ENCODE results near the gene MUC2. TPM values are rescaled to one million over a fixed set of nuclear protein-coding genes. Genes with fewer than 3 reads are reported as not detected.
A peak's percentile ranks its signal among the peaks of the same experiment; 100 is the strongest.

Gene MUC2
- total and polyA plus RNA-seq, 8 donors: under 0.01 to 1,040 (median 0.45) TPM; not detected in 3

- Histone ChIP-seq H3K27ac (no peak overlapping the region), H3K9me3 (no peaks in the 10 kb centered on the region), H3K4me1 (peaks cover 3 to 44% (median 30%) of the 10 kb centered on the region in 4 donors), H3K27me3 (peaks cover 0 to 93% (median 8%) of the 10 kb centered on the region in 3 donors), H3K36me3 (no peaks in the 10 kb centered on the region), H3K4me3 (no peak overlapping the region)
- intact Hi-C loops (cut with DNase I; ENCODE audit: low total_unique reads): loop anchor here (5.0 kb wide), 1 partner anchor 204 kb away; no protein-coding TSS in a partner anchor
- TF ChIP-seq POLR2A (IDR thresholded peaks at IDR 0.05) (no peak), CTCF (IDR thresholded peaks at IDR 0.05) (no peak), POLR2AphosphoS5 (IDR thresholded peaks at IDR 0.05) (no peak), EP300 (IDR thresholded peaks at IDR 0.05) (no peak)
- DNase-seq: no peak
- WGBS, 5 donors: 56 to 85% (median 71%) methylated on average over 4 to 15 of the region's 15 CpGs
Observed at GRCh38 chr11:1051356-1052132, 23.1 kb upstream of the MUC2 start.

- intact Hi-C loops (cut with DNase I; ENCODE audit: low total_unique reads): loop anchor here (5.0 kb wide), 1 partner anchor 205 kb away; no protein-coding TSS in a partner anchor
- TF ChIP-seq POLR2A (IDR thresholded peaks at IDR 0.05): no peak
- no peak for TF ChIP-seq POLR2AphosphoS5 (IDR thresholded peaks at IDR 0.05)
- TF ChIP-seq EP300 (IDR thresholded peaks at IDR 0.05): no peak
- no peak for TF ChIP-seq CTCF (IDR thresholded peaks at IDR 0.05)
- no peaks in the 10 kb centered on the region for H3K9me3 ChIP-seq
- WGBS, 5 donors: 64 to 74% (median 74%) methylated on average over 18 to 25 of the region's 25 CpGs
- no peak for DNase-seq
- H3K4me1 ChIP-seq: peaks cover 3 to 44% (median 30%) of the 10 kb centered on the region in 4 donors
- no peaks in the 10 kb centered on the region for H3K36me3 ChIP-seq
- peaks cover 0 to 99% (median 8%) of the 10 kb centered on the region in 3 donors for H3K27me3 ChIP-seq
- no peak overlapping the region for H3K27ac ChIP-seq
- H3K4me3 ChIP-seq: no peak overlapping the region
Observed at GRCh38 chr11:1052133-1053011, 22.3 kb upstream of the MUC2 start.

- peaks cover 3 to 44% (median 30%) of the 10 kb centered on the region in 4 donors for H3K4me1 ChIP-seq
- intact Hi-C loops (cut with DNase I; ENCODE audit: low total_unique reads): loop anchor here (5.0 kb wide), 1 partner anchor 206 kb away; no protein-coding TSS in a partner anchor
- H3K4me3 ChIP-seq: no peak overlapping the region
- TF ChIP-seq EP300 (IDR thresholded peaks at IDR 0.05) (no peak), POLR2A (IDR thresholded peaks at IDR 0.05) (no peak), CTCF (IDR thresholded peaks at IDR 0.05) (no peak), POLR2AphosphoS5 (IDR thresholded peaks at IDR 0.05) (no peak)
- peak overlapping the region in 1 of 5 donors; percentile 38 for H3K27ac ChIP-seq
- no peaks in the 10 kb centered on the region for H3K36me3 ChIP-seq
- 32 to 58% (median 40%) methylated on average over 15 to 25 of the region's 25 CpGs for WGBS, 5 donors
- DNase-seq: peak in 1 of 2 donors; percentile 53
- peaks cover 0 to 96% (median 8%) of the 10 kb centered on the region in 3 donors for H3K27me3 ChIP-seq
- H3K9me3 ChIP-seq: no peaks in the 10 kb centered on the region
Observed at GRCh38 chr11:1053121-1053901, 21.4 kb upstream of the MUC2 start.

All from stomach (tissue), 9 donors.